HG03565 (cell line): ENCODE results near the gene CHD6.

Source experiments
- ATAC-seq: cut with Tn5 transposase; IDR thresholded peaks from one replicate; pipeline ENCODE4 v1.9.1; 2021; ENCODE audit warnings: mild to moderate bottlenecking, moderate library complexity; ENCODE audit not compliant: unreplicated experiment

CHD6 gene

DNA sequence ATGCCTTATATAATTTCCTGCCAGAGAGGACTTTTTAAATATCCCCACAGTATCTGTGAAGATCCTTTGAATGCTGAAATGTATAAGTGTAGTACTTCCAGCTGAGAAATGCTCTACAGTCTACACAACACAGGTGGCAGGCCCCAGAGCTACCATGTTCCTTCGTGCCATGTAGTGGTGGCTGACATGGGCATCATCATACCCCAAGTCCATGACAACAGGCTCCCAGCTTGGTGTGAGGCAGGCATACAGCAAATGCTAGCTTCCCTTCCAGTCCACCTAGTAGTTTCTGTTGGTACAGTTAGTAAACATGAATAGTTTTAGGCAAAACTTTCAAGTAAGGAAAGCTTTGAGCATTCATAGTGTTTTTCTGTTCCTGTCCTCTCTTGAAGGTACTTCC lies 190.3 kb downstream of the CHD6 start:
- no peak for ATAC-seq

DNA sequence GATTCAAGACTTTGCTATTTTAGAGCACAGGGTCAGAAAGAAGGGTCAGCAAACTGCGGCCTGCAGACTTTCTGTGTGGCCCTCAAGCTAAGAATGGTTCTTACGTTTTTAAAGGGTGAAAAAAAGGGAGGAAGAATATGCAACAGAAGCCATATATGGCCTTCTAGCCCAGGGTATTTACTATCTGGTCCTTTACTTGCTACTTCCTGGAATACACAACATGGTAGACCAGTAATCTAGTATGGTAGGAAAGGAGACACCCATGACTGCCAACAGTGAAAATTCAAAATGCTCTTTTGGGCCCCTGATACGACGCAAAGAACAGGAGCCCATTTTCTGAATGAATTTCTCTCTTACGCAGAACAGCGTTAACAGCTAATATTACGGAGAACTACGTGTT lies 191.2 kb downstream of the CHD6 start:
- no peak for ATAC-seq

- ATAC-seq = no peak
Measured at GRCh38 chr20:41426086-41426830, 191.9 kb downstream of the CHD6 start.

DNA sequence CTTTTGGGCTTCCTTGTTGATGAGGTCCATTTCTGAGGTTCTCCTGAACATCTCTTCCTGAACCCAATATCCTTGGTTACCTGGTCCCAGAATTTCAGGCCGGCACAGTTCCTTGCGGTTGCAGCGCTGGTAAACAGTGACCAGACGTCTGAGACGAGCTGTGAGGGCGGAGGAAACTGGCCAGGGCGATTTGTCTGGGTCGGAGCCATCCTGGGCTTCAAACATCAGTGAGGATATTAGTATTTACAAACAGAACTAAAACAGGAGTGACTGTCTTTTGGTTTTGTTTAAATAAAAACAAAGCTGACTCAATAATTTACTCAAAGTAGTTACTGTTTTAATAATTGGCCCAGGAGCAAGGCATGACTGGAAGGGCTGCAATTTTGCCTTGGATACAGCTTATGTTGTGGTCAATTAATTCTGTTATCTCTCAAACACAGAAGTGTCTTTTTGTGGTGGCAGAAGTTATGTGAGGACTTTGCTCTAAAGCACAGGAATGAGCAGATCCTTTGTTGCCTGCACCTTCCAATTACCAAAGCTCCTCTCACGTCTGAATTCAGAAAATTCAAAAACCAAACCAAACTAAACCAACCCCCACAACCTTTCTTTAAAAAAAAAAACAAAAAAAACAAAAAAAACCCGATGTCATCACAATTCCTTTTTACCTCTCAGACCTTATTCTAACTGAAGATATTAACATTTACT lies 192.8 kb downstream of the CHD6 start:
- ATAC-seq = no peak

DNA sequence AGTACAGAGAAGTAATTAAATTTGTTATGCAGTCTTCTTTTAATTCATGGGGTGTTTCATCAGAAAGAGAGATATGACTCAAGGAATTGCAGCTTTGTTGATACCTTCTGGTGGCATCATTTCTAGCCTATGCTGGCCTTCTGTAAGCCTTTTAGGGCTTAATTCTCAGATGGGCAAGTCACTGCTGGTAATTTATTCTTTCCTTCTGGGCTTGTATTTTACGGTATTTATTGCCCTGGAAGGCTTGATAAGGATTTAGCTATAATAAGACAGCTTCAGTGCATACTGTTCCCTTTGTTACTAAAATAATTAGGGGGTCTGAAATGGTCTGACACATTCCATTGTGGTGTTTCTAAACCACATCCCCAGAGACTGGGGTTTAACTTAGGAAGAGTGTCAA lies 193.6 kb downstream of the CHD6 start:
- no peak for ATAC-seq

GRCh38 chr20:41424011-41424410 lies 194.2 kb downstream of the CHD6 start:
- ATAC-seq = no peak

DNA sequence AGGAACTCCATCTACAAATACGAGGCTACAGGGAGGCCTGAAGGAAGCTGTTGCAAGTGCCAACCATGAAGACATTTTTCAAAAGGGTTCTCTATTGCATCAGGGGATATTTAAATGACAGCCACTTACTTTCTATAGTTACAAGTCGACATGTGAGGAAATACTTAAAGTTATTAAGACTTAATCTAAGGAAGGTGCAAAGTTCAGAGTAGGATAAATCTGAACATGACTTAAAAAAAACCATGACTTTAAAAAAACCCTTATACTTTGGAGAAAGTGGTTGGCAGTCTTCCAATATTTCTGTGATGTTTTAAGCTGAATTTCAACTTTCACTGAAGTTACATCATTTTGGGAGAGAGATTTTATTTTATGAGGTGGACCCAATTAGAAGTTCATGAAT lies 195.2 kb downstream of the CHD6 start:
- no peak for ATAC-seq

GRCh38 chr20:41418739-41419293 lies 199.4 kb downstream of the CHD6 start:
- ATAC-seq = no peak

- no peak for ATAC-seq
Measured at GRCh38 chr20:41418031-41418430, 200.1 kb downstream of the CHD6 start.

- ATAC-seq = no peak
Measured at GRCh38 chr20:41415191-41415590, 203.0 kb downstream of the CHD6 start.

GRCh38 chr20:41413169-41413568 lies 205.0 kb downstream of the CHD6 start:
- no peak for ATAC-seq

DNA sequence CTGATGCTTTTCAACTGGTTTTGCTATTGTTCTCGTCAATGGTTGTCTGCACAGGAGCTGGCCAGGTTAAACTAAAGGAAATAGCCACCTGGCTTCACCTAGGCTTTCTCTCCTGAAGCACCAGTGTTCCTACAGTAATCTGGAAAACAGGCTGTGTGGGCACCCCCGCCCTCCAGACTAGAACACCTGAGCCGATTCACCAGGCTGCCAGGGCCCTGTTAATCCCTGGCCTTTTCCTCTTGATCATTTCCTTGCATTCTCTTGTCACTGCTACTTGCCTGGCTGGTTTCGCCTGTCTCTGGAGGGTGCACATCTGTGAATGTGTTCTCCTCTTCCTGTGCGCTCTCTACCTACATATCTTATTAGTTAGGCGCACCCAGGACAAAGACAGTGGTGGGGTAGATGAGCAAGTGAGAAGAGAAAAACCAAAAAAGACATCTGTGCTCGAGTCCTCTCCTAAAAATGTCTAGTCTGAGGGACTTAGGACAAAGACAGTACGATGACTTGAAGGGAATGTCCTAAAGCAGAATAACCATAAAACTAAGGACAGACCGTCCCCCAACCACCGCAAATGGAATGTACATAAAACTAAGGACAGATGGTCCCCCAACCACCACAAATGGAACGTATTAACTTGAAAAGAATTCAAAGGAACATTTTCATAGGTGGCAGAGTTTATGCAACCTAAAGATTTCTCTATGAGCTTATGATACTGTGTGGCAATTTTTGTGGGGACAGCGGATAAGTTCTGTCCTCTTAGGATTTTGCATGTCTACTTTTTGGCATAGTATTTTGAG lies 205.7 kb downstream of the CHD6 start:
- ATAC-seq = no peak

- ATAC-seq = no peak
Measured at GRCh38 chr20:41411391-41411847, 206.8 kb downstream of the CHD6 start.

- no peak for ATAC-seq
Measured at GRCh38 chr20:41408986-41409385, 209.2 kb downstream of the CHD6 start.

- no peak for ATAC-seq
Measured at GRCh38 chr20:41408156-41408794, 209.9 kb downstream of the CHD6 start.

GRCh38 chr20:41407607-41408006 lies 210.6 kb downstream of the CHD6 start:
- no peak for ATAC-seq

- ATAC-seq = no peak
Measured at GRCh38 chr20:41406896-41407444, 211.2 kb downstream of the CHD6 start.

DNA sequence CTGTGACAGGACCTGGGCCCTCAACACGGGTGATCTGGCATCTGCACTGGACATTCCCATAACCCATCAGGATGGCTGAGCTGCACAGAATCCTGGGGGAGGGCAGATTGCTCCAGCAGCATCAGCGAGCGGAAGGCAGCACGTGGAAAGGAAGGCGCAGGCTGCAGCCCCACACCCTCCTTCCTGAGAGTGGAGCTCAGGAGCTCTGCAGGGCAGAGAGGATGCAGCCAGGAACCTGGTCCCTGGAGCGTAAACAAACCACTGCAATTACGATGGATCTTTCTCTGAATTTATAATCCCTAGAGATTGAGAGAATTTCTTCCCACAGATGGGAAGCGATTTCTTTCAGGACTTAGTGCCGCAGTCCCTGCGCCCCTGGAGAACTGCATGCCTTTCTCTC lies 211.8 kb downstream of the CHD6 start:
- ATAC-seq = no peak

GRCh38 chr20:41405436-41405835 lies 212.7 kb downstream of the CHD6 start:
- ATAC-seq = no peak

DNA sequence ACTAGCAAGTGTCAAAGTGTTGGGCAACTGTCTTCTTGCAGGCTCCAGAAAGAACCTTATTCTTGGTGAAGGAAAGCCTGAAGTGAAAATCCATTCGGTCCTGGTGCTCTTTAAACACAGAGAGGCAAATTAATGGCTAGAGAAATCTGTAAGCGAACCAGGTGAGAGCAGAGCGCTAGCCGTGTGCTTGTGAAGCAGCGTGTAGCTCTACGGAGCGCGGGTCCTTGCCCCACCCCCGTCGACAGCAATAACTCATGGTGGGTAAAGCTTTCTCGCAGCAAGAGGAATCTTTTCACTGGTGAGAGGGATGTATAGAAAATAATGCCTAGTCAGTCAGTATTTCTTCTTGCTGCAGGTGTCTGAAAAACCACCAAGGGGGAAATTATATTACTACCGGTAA lies 214.6 kb downstream of the CHD6 start:
- no peak for ATAC-seq

- no peak for ATAC-seq
Measured at GRCh38 chr20:41398408-41398807, 219.8 kb downstream of the CHD6 start.
